Naive thymus-derived CD4-positive, alpha-beta T cell (primary cell): Measurements from ENCODE around the gene CCL28. TPM values are rescaled to one million over a fixed set of nuclear protein-coding genes. Genes with fewer than 3 reads are reported as not detected.

ENCODE experiments used
- ATAC-seq: fragments of 150-1000 bp; cut with Tn5 transposase; 2 replicates; pipeline ENCODE4 v1.10.0; 2021; ENCODE audit warnings: mild to moderate bottlenecking, moderate library complexity
- CTCF ChIA-PET: fragments of 350-600 bp; sonication (Branson Sonifier 250); formaldehyde crosslinking; loops from one replicate; lab custom pipeline; 2021; ENCODE audit warnings: antibody characterized with exemption; lab: Charles Lee
- POLR2A ChIA-PET: fragments of 350-600 bp; sonication (Branson Sonifier 250); formaldehyde crosslinking; loops from one replicate; lab custom pipeline; 2021; ENCODE audit warnings: antibody characterized with exemption, inconsistent platforms; lab: Charles Lee
- DNase-seq, 9 donors: peaks; one replicate each; pipeline versions ENCODE4 v3.0.0 to v3.0.0-alpha.2; 2020 to 2022; ENCODE audit warnings: mixed read lengths in 1 of 9
- H3K27ac ChIP-seq: one replicate; pipeline ENCODE4 v1.7.0; 2013; ENCODE audit warnings: mild to moderate bottlenecking, low read depth, low read length, moderate library complexity
- H3K27me3 ChIP-seq, 2 donors: one replicate each; pipeline ENCODE4 v1.7.0; 2013; ENCODE audit warnings: low read length in 2 of 2, mild to moderate bottlenecking in 2 of 2, moderate library complexity in 2 of 2; ENCODE audit not compliant: control insufficient read depth in 2 of 2, insufficient read depth in 2 of 2
- H3K36me3 ChIP-seq, 3 experiments: 1 replicate in 2 of 3; 2 replicates in 1 of 3; pipeline ENCODE4 v1.7.0; 2013; ENCODE audit warnings: low read length in 3 of 3, mild to moderate bottlenecking in 3 of 3, moderate library complexity in 1 of 3; ENCODE audit not compliant: insufficient read depth in 3 of 3, control insufficient read depth in 2 of 3
- H3K4me1 ChIP-seq, 2 donors: one replicate each; pipeline ENCODE4 v1.7.0; 2013; ENCODE audit warnings: low read length in 2 of 2, mild to moderate bottlenecking in 2 of 2, moderate library complexity in 1 of 2; ENCODE audit not compliant: control insufficient read depth in 2 of 2, insufficient read depth in 2 of 2
- H3K4me3 ChIP-seq: 2 replicates; pipeline ENCODE4 v1.7.0; 2013; ENCODE audit warnings: mild to moderate bottlenecking, low read length
- H3K9me3 ChIP-seq, 3 experiments: 1 replicate in 2 of 3; 2 replicates in 1 of 3; pipeline ENCODE4 v1.7.0; 2013; ENCODE audit warnings: low read length in 3 of 3; ENCODE audit not compliant: control insufficient read depth in 2 of 3
- H3K27ac Mint-ChIP-seq, 9 donors: one replicate each; pipeline ENCODE4 v1.8.0; 2020 to 2022; ENCODE audit warnings: mixed read lengths in 9 of 9, mild to moderate bottlenecking in 8 of 9, moderate library complexity in 5 of 9, inconsistent platforms in 2 of 9
- H3K27me3 Mint-ChIP-seq, 5 donors: one replicate each; pipeline ENCODE4 v1.8.0; 2021 to 2022; ENCODE audit warnings: mixed read lengths in 5 of 5, mild to moderate bottlenecking in 1 of 5
- H3K36me3 Mint-ChIP-seq, 5 donors: one replicate each; pipeline ENCODE4 v1.8.0; 2020 to 2022; ENCODE audit warnings: mixed read lengths in 5 of 5, mild to moderate bottlenecking in 3 of 5, inconsistent platforms in 1 of 5
- H3K4me1 Mint-ChIP-seq, 7 donors: one replicate each; pipeline ENCODE4 v1.8.0; 2020 to 2022; ENCODE audit warnings: mixed read lengths in 7 of 7, mild to moderate bottlenecking in 3 of 7, inconsistent platforms in 1 of 7
- H3K4me3 Mint-ChIP-seq, 10 donors: one replicate each; pipeline ENCODE4 v1.8.0; 2020 to 2022; ENCODE audit warnings: mild to moderate bottlenecking in 10 of 10, mixed read lengths in 10 of 10, moderate library complexity in 6 of 10, inconsistent platforms in 2 of 10
- H3K9me3 Mint-ChIP-seq, 11 donors: one replicate each; pipeline ENCODE4 v1.8.0; 2020 to 2022; ENCODE audit warnings: mixed read lengths in 11 of 11, mild to moderate bottlenecking in 4 of 11, inconsistent platforms in 1 of 11, moderate library complexity in 1 of 11
- intact Hi-C, 2 donors: fragments of 100-400 bp; cut with micrococcal nuclease; formaldehyde crosslinking; loops; one replicate each; pipeline ENCODE4 v1.15.1; 2023
- polyA plus RNA-seq, 2 donors: library from polyadenylated mRNA; unstranded; fragments of 300-500 nt; fragmentation: Illumina TruSeq; gene quantifications; one replicate each; pipeline ENCODE4 v1.2.3, GENCODE V29; 2021
- total RNA-seq, 6 experiments: library from RNA in 5 of 6; stranded (reverse) in 5 of 6; gene quantifications; 1 replicate in 5 of 6; 2 replicates in 1 of 6; pipeline ENCODE4 v1.2.3 and lab custom pipeline; 2021 to 2026

CCL28 gene
- total and polyA plus RNA-seq, 7 experiments from 2014 or later = 9.8 to 23.2 (median 17.3) TPM

- Mint-ChIP-seq H3K36me3 (peaks cover 9 to 31% (median 30%) of the 10 kb centered on the region in 5 donors), H3K9me3 (peaks cover 3 to 75% (median 30%) of the 10 kb centered on the region in 11 donors), H3K27me3 (peaks cover 0 to 5% (median 0%) of the 10 kb centered on the region in 5 donors), H3K4me1 (no peaks in the 10 kb centered on the region), H3K4me3 (no peak overlapping the region), H3K27ac (no peak overlapping the region)
- POLR2A ChIA-PET = no interaction called here
- intact Hi-C loops = no loop called here
- Histone ChIP-seq H3K27ac (no peak overlapping the region), H3K36me3 (no peaks in the 10 kb centered on the region), H3K4me1 (no peaks in the 10 kb centered on the region), H3K9me3 (peaks cover 0 to 9% (median 3%) of the 10 kb centered on the region in 3 experiments), H3K27me3 (no peaks in the 10 kb centered on the region), H3K4me3 (no peak overlapping the region)
- DNase-seq = no peak
- no peak for ATAC-seq
- CTCF ChIA-PET = no interaction called here
Observed at GRCh38 chr5:43363445-43364152, 48.6 kb downstream of the CCL28 start.

GRCh38 chr5:43362725-43363435 is 49.3 kb downstream of the CCL28 start:
- peaks cover 0 to 5% (median 0%) of the 10 kb centered on the region in 5 donors for H3K27me3 Mint-ChIP-seq
- intact Hi-C loops = no loop called here
- ChIA-PET POLR2A (no interaction called here), CTCF (no interaction called here)
- peaks cover 4 to 28% (median 25%) of the 10 kb centered on the region in 5 donors for H3K36me3 Mint-ChIP-seq
- H3K27me3 ChIP-seq = no peaks in the 10 kb centered on the region
- H3K27ac ChIP-seq = no peak overlapping the region
- ATAC-seq (no peak), DNase-seq (no peak)
- H3K4me3 Mint-ChIP-seq = no peak overlapping the region
- H3K36me3 ChIP-seq = no peaks in the 10 kb centered on the region
- no peak overlapping the region for H3K27ac Mint-ChIP-seq
- H3K4me1 ChIP-seq = no peaks in the 10 kb centered on the region
- no peak overlapping the region for H3K4me3 ChIP-seq
- H3K9me3 Mint-ChIP-seq = peaks cover 3 to 68% (median 29%) of the 10 kb centered on the region in 11 donors
- H3K4me1 Mint-ChIP-seq = no peaks in the 10 kb centered on the region
- H3K9me3 ChIP-seq = peaks cover 0 to 6% (median 3%) of the 10 kb centered on the region in 3 experiments

GRCh38 chr5:43358726-43359125 is 53.5 kb downstream of the CCL28 start:
- peaks cover 0 to 44% (median 14%) of the 10 kb centered on the region in 11 donors for H3K9me3 Mint-ChIP-seq
- intact Hi-C loops = no loop called here
- no peak overlapping the region for H3K27ac ChIP-seq
- H3K4me1 ChIP-seq = no peaks in the 10 kb centered on the region
- H3K9me3 ChIP-seq = no peaks in the 10 kb centered on the region
- ATAC-seq (no peak), DNase-seq (no peak)
- no peaks in the 10 kb centered on the region for H3K4me1 Mint-ChIP-seq
- H3K36me3 ChIP-seq = no peaks in the 10 kb centered on the region
- ChIA-PET POLR2A (no interaction called here), CTCF (no interaction called here)
- H3K27me3 Mint-ChIP-seq = no peaks in the 10 kb centered on the region
- H3K36me3 Mint-ChIP-seq = peaks cover 2 to 20% (median 14%) of the 10 kb centered on the region in 5 donors
- no peaks in the 10 kb centered on the region for H3K27me3 ChIP-seq
- H3K4me3 Mint-ChIP-seq = no peak overlapping the region
- H3K4me3 ChIP-seq = no peak overlapping the region
- H3K27ac Mint-ChIP-seq = no peak overlapping the region

DNA sequence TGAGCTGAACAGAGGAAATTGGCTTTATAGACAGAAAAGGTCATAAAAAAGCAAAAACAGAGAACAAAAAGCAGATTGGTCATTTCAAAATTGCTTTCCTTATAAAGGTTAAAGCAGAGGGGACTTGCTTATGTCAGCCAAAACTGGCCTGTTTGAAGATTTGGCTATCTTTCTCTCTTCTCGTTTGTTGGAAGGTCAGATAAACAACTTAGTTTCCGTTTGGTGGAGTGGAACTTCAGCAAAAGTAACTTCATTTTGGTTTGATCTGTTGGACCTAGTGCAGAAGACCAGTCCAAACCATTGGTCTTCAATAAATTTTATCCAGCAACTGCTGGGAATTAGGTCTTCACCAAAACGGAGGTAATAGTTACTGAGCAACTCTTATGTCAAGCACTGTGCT is 53.9 kb downstream of the CCL28 start:
- Mint-ChIP-seq H3K9me3 (peaks cover 0 to 44% (median 14%) of the 10 kb centered on the region in 11 donors), H3K36me3 (peaks cover 2 to 20% (median 14%) of the 10 kb centered on the region in 5 donors), H3K27ac (no peak overlapping the region), H3K4me3 (no peak overlapping the region), H3K4me1 (no peaks in the 10 kb centered on the region), H3K27me3 (no peaks in the 10 kb centered on the region)
- Histone ChIP-seq H3K36me3 (no peaks in the 10 kb centered on the region), H3K9me3 (no peaks in the 10 kb centered on the region), H3K4me3 (no peak overlapping the region), H3K27me3 (no peaks in the 10 kb centered on the region), H3K27ac (no peak overlapping the region), H3K4me1 (no peaks in the 10 kb centered on the region)
- DNase-seq = no peak
- intact Hi-C loops = no loop called here
- ATAC-seq = no peak
- POLR2A ChIA-PET = no interaction called here
- CTCF ChIA-PET = no interaction called here

DNA sequence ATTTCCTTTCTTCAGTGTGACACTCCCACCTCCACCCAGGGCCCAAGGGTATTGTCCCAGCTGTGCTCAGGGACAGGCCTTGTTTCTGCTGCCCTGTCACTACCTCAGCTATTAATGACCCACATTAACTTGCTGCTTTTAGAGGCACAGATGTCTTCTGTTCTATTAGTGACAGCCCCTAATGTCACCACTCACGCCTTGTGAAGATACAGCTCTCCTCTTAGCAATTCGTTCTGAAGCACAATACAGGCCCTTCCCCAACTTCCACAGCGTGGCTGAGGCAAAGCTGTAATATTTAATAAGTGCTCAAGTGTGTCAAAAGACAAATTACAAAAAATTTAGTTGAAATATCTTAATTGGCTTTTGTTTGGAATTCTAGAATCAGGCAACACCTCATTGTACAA is 54.3 kb downstream of the CCL28 start:
- ATAC-seq = no peak
- intact Hi-C loops = no loop called here
- no peak overlapping the region for H3K4me3 Mint-ChIP-seq
- H3K27me3 Mint-ChIP-seq = no peaks in the 10 kb centered on the region
- H3K27ac Mint-ChIP-seq = no peak overlapping the region
- CTCF ChIA-PET = no interaction called here
- peaks cover 0 to 44% (median 14%) of the 10 kb centered on the region in 11 donors for H3K9me3 Mint-ChIP-seq
- Histone ChIP-seq H3K27ac (no peak overlapping the region), H3K27me3 (no peaks in the 10 kb centered on the region), H3K4me1 (no peaks in the 10 kb centered on the region), H3K4me3 (no peak overlapping the region), H3K36me3 (no peaks in the 10 kb centered on the region), H3K9me3 (no peaks in the 10 kb centered on the region)
- peaks cover 2 to 19% (median 14%) of the 10 kb centered on the region in 5 donors for H3K36me3 Mint-ChIP-seq
- POLR2A ChIA-PET = no interaction called here
- H3K4me1 Mint-ChIP-seq = no peaks in the 10 kb centered on the region
- DNase-seq = no peak

DNA sequence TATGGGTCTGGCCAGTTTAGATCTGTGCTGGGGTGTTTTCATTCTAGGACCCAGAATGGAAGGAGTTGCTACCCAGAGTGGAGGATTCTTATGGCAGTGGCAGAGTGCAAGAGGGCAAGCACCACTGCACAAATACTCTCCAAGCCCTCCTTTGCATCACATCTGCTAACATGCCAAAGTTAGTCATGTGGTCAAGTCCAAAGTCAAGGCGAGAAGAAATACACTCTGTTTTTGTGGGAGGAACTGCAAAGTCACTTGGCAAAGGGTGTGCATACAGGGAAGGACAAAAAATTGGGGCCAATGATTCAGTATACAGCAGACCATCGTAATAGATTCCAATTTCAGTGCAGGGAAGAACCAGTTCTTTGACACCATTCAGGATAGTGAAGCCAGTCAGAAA is 55.1 kb downstream of the CCL28 start:
- Mint-ChIP-seq H3K4me1 (no peaks in the 10 kb centered on the region), H3K4me3 (no peak overlapping the region), H3K27me3 (no peaks in the 10 kb centered on the region), H3K9me3 (peaks cover 0 to 38% (median 14%) of the 10 kb centered on the region in 11 donors), H3K36me3 (peaks cover 2 to 19% (median 13%) of the 10 kb centered on the region in 5 donors), H3K27ac (no peak overlapping the region)
- no peaks in the 10 kb centered on the region for H3K4me1 ChIP-seq
- ChIA-PET CTCF (no interaction called here), POLR2A (no interaction called here)
- no peak for ATAC-seq
- H3K36me3 ChIP-seq = no peaks in the 10 kb centered on the region
- no peaks in the 10 kb centered on the region for H3K9me3 ChIP-seq
- H3K27me3 ChIP-seq = no peaks in the 10 kb centered on the region
- DNase-seq = no peak
- no peak overlapping the region for H3K27ac ChIP-seq
- H3K4me3 ChIP-seq = no peak overlapping the region
- intact Hi-C loops = no loop called here
